Activated CD8-positive, alpha-beta T cell treated with anti-CD3 and anti-CD28 coated beads, Interleukin-2, amount 10 ng/mL, durations not matched to agents 7 days and 5 days (primary cell): ENCODE measurements around the gene HPN. TPM values are rescaled to one million over a fixed set of nuclear protein-coding genes. Genes with fewer than 3 reads are reported as not detected.
A peak's percentile ranks its signal among the peaks of the same experiment; 100 is the strongest.

Experiments
- ATAC-seq: fragments of 150-1000 bp; cut with Tn5 transposase; one replicate; pipeline ENCODE4 v1.10.0; 2021; ENCODE audit warnings: moderate library complexity
- CTCF ChIA-PET: fragments of 350-600 bp; sonication (Branson Sonifier 250); formaldehyde crosslinking; loops from one replicate; lab custom pipeline; 2021; ENCODE audit warnings: antibody characterized with exemption; lab: Charles Lee
- POLR2A ChIA-PET: fragments of 350-600 bp; sonication (Branson Sonifier 250); formaldehyde crosslinking; loops from one replicate; lab custom pipeline; 2021; ENCODE audit warnings: antibody characterized with exemption; lab: Charles Lee
- DNase-seq: peaks from one replicate; pipeline ENCODE4 v3.0.0-alpha.2; 2020
- H3K27ac Mint-ChIP-seq: one replicate; pipeline ENCODE4 v1.8.0; 2021; ENCODE audit warnings: mild to moderate bottlenecking, mixed read lengths
- H3K27me3 Mint-ChIP-seq: one replicate; pipeline ENCODE4 v1.8.0; 2021; ENCODE audit warnings: low read depth, mixed read lengths
- H3K36me3 Mint-ChIP-seq: one replicate; pipeline ENCODE4 v1.8.0; 2021; ENCODE audit warnings: low read depth, mixed read lengths
- H3K4me1 Mint-ChIP-seq: one replicate; pipeline ENCODE4 v1.8.0; 2021; ENCODE audit warnings: low read depth, mixed read lengths
- H3K4me3 Mint-ChIP-seq: one replicate; pipeline ENCODE4 v1.8.0; 2021; ENCODE audit warnings: mild to moderate bottlenecking, mixed read lengths
- H3K9me3 Mint-ChIP-seq: one replicate; pipeline ENCODE4 v1.8.0; 2022; ENCODE audit warnings: mixed read lengths; ENCODE audit not compliant: insufficient read depth
- total RNA-seq, 2 experiments: library from RNA; stranded (reverse); gene quantifications; one replicate each; pipeline ENCODE4 v1.2.3, GENCODE V29; 2021

HPN gene
- total RNA-seq, 2 experiments from 2014 or later, result not detected

DNA sequence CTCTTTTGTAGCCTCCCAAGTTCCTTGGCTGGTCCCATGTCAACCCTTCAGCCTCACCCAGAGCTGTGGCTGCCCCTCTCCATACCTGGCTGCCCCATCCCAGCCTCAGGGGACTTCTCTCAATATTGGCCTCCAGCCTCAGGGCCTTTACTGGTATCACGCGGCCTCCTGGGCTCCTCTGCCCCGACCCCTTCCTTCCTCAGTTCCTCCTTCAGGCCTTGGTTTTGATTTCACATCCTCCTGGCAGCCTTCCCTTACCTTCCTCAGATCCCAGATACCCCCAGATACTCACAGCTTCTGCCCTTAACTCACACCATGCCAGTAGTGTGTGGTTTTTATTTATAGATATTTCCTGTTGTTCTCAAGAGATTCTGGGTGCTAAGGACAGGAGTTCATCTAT lies 24.0 kb upstream of the HPN start:
- Mint-ChIP-seq H3K27ac (peak overlapping the region; percentile 15), H3K4me3 (no peak overlapping the region), H3K4me1 (peaks cover 39% of the 10 kb centered on the region), H3K27me3 (no peaks in the 10 kb centered on the region), H3K36me3 (peaks cover 73% of the 10 kb centered on the region), H3K9me3 (no peaks in the 10 kb centered on the region)
- no peak for ATAC-seq
- CTCF ChIA-PET, result interaction anchor here (1.3 kb wide), 1 partner anchor 27 kb away, joined by 3 read pairs; no protein-coding TSS in a partner anchor
- POLR2A ChIA-PET, result no interaction called here
- no peak for DNase-seq

DNA sequence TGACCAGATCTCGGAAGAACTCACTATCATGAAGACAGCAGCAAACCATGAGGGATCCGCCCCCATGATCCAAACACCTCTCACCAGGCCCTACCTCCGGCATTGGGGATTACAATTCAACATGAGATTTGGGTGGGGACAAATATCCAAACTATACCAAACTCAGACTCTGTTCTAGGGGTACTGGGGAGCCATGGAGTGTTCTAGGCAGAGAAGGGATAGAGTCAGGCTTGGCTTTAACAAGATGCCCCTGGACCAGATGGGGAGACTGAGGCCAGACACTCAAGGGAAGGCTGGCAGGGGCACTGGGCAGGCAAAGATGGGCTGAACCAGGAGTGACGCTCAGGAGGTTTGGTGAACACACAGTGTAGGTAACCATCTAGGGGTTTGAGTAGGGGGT lies 23.1 kb upstream of the HPN start:
- ChIA-PET CTCF (no interaction called here), POLR2A (no interaction called here)
- no peaks in the 10 kb centered on the region for H3K9me3 Mint-ChIP-seq
- H3K4me3 Mint-ChIP-seq, result no peak overlapping the region
- no peak overlapping the region for H3K27ac Mint-ChIP-seq
- H3K27me3 Mint-ChIP-seq, result no peaks in the 10 kb centered on the region
- DNase-seq (no peak), ATAC-seq (no peak)
- H3K4me1 Mint-ChIP-seq, result peaks cover 30% of the 10 kb centered on the region
- peaks cover 68% of the 10 kb centered on the region for H3K36me3 Mint-ChIP-seq

DNA sequence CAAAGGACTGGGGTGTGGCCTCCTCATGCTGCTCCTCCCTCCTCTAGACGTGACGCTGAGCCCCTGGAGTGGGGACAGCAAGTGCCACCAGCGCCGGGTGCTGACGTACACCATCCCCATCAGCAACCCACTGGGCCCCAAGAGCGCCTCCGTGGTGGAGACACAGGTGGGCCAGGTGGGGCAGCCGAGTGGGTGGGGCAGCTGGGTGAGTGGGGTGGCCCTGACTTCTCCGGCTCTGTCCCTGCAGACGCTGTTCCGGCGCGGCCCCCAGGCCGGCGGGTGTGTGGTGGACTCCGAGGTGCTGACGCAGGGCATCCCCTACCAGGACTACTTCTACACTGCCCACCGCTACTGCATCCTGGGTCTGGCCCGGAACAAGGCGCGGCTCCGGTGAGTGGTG lies 22.4 kb upstream of the HPN start:
- Mint-ChIP-seq H3K9me3 (no peaks in the 10 kb centered on the region), H3K4me1 (peaks cover 22% of the 10 kb centered on the region), H3K4me3 (no peak overlapping the region), H3K27ac (no peak overlapping the region), H3K27me3 (no peaks in the 10 kb centered on the region), H3K36me3 (peaks cover 66% of the 10 kb centered on the region)
- POLR2A ChIA-PET, result no interaction called here
- CTCF ChIA-PET, result no interaction called here
- no peak for DNase-seq
- no peak for ATAC-seq

DNA sequence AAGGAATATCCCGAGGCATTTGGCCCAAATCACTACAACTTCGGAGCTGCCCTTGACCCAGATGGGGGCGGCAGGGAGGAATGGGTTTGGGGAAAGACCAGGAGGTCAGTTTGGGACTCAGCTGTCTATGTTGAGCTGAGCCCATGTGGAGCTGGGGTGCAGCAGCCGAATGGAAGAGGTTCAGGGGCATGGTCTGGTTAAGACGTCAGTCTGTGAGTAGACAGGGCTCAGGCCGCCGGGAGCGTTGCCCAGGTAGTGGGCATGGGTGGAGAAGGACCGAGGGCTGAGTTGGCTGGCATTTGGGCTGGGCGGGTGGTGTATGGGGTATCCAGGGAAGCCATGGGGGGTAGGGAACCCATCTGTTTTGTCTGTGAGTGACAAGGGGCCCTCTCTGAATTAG lies 20.5 kb upstream of the HPN start:
- CTCF ChIA-PET, result no interaction called here
- Mint-ChIP-seq H3K4me1 (peaks cover 8% of the 10 kb centered on the region), H3K27me3 (no peaks in the 10 kb centered on the region), H3K4me3 (no peak overlapping the region), H3K27ac (peak overlapping the region; percentile 22), H3K36me3 (peaks cover 59% of the 10 kb centered on the region), H3K9me3 (no peaks in the 10 kb centered on the region)
- POLR2A ChIA-PET, result no interaction called here
- DNase-seq (no peak), ATAC-seq (no peak)

DNA sequence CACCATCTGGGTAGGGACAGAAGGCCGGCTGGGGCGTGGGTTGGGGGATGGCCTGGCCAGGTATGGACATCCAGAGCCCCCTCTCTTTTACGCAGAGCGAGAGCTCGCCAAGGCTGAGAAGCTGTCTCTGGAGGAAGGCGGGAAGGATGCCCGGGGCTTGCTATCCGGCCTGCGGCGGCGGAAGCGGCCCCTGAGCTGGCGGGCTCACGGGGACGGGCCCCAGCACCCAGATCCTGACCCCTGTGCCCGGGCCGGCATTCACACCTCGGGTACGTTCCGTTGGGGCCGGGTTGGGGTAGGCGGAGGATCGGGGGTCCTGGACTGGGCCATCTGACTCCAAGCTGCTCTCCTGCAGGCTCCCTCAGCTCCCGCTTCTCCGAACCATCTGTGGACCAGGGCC lies 19.9 kb upstream of the HPN start:
- ChIA-PET CTCF (no interaction called here), POLR2A (interaction anchor here (0.7 to 1.2 kb wide), 2 partner anchors 25 to 48 kb away, joined by 3 read pairs; no protein-coding TSS in a partner anchor)
- Mint-ChIP-seq H3K36me3 (peaks cover 61% of the 10 kb centered on the region), H3K4me1 (peaks cover 8% of the 10 kb centered on the region), H3K9me3 (no peaks in the 10 kb centered on the region), H3K27ac (no peak overlapping the region), H3K27me3 (no peaks in the 10 kb centered on the region), H3K4me3 (no peak overlapping the region)
- DNase-seq (no peak), ATAC-seq (no peak)

DNA sequence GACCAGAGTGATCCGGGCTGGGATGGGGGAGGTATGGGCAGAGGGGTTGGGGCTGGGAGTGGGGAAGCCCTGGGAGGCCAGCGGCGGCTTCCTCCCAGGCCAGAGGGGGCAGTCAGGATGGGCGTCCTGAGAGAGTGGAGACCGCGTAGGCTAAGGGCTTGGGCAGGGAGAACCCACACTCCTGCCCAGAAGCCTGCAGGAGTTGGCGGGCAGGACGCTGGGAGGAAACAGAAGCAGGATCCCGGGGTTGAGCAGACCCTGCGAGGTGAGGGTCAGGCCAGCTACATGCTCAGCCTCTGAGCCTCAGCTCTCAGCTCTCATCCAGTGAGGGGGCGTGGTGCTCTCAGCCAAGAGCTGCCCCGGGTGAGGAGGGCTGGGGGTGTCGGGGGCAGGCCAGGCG lies 19.1 kb upstream of the HPN start:
- POLR2A ChIA-PET, result interaction anchor here (1.2 kb wide), 1 partner anchor 49 kb away, joined by 3 read pairs; no protein-coding TSS in a partner anchor
- ATAC-seq (peak; percentile 27), DNase-seq (no peak)
- CTCF ChIA-PET, result no interaction called here
- H3K36me3 Mint-ChIP-seq, result peaks cover 62% of the 10 kb centered on the region
- no peaks in the 10 kb centered on the region for H3K9me3 Mint-ChIP-seq
- no peak overlapping the region for H3K4me3 Mint-ChIP-seq
- H3K4me1 Mint-ChIP-seq, result peaks cover 6% of the 10 kb centered on the region
- H3K27ac Mint-ChIP-seq, result no peak overlapping the region
- H3K27me3 Mint-ChIP-seq, result no peaks in the 10 kb centered on the region

DNA sequence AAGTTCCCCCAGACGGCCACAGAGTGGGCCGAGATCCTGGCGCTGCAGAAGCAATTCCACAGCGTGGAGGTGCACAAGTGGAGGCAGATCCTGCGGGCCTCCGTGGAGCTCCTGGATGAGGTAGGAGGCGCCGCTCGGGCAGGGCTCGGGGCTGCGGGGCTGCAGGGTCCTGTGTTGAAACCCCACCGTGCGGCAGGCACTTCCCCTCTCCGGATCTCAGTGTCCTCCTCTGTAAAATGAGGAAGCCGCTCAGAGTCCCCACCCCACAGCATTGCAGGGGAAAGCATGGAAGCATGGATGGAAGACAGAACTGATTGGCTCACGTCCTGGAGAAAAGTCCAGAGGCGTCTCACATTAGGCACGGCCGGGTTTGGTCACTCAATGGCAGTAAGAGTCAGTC lies 18.1 kb upstream of the HPN start:
- Mint-ChIP-seq H3K27me3 (no peaks in the 10 kb centered on the region), H3K27ac (no peak overlapping the region), H3K36me3 (peaks cover 61% of the 10 kb centered on the region), H3K4me1 (peaks cover 4% of the 10 kb centered on the region), H3K9me3 (no peaks in the 10 kb centered on the region), H3K4me3 (no peak overlapping the region)
- ChIA-PET POLR2A (no interaction called here), CTCF (no interaction called here)
- no peak for DNase-seq
- no peak for ATAC-seq

DNA sequence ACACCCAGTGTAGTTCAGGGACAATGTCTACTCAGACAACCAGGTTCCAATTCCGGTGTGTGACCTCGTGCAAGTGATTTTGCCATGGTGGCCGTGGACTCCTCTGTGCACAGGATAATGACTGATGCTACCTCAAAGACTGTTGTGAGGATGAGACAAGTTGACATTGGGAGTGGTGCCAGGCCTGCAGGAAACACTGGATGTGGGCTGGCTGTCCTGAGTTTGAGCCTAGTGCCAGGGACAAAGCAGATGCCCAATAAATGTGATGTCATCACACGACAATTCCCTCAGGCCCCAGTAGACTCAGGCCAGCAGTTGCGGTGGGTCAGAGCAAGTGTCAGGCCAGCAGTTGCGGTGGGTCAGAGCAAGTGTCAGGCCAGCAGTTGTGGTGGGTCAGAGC lies 17.4 kb upstream of the HPN start:
- ChIA-PET CTCF (no interaction called here), POLR2A (no interaction called here)
- ATAC-seq (no peak), DNase-seq (no peak)
- peaks cover 4% of the 10 kb centered on the region for H3K4me1 Mint-ChIP-seq
- no peaks in the 10 kb centered on the region for H3K9me3 Mint-ChIP-seq
- H3K36me3 Mint-ChIP-seq, result peaks cover 58% of the 10 kb centered on the region
- H3K4me3 Mint-ChIP-seq, result no peak overlapping the region
- H3K27ac Mint-ChIP-seq, result no peak overlapping the region
- no peaks in the 10 kb centered on the region for H3K27me3 Mint-ChIP-seq

DNA sequence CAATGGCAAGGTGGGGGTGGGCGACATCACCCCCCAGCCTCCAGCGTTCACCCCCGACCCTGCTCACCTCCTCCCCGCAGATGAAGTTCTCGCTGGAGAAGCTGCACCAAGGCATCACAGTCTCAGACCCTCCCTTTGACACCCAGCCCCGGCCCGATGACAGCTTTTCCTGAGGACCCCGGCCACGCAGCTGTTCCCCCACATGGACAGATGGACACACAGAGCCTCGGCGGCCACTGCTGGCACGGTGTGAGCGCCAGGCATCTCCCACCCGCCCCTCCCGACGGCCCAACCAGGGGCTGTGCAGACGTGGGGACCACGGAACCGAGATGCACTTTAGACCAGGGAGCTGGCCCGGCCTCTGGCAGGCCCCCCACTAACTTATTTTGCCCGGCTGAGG lies 15.6 kb upstream of the HPN start:
- Mint-ChIP-seq H3K9me3 (no peaks in the 10 kb centered on the region), H3K27ac (no peak overlapping the region), H3K4me3 (no peak overlapping the region), H3K4me1 (peaks cover 3% of the 10 kb centered on the region), H3K36me3 (peaks cover 44% of the 10 kb centered on the region), H3K27me3 (peaks cover 5% of the 10 kb centered on the region)
- ChIA-PET CTCF (interaction anchor here (0.8 to 2.1 kb wide), 4 partner anchors 11 to 53 kb away, joined by 3 to 6 read pairs (median 3); no protein-coding TSS in a partner anchor), POLR2A (no interaction called here)
- no peak for ATAC-seq
- DNase-seq, result no peak

DNA sequence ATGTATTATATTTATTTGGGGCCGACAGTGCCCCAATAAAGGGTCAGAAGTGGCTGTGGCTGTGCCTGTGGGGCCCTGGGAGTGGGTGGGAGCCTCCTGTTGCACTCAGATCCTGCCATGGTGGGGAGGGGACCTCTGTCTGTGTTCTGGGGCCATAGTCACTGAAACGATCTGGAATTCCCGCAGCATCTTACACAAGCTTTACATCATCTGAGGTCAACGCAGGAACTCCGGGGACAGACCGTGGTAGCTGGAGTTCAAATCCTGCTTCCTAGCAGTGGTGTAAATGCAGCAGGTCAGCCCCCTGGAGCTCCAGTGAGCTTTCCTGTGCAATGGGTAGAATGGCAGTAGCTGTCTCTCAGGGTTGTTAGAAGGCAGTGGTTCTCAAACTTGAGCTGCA lies 15.1 kb upstream of the HPN start:
- Mint-ChIP-seq H3K36me3 (peaks cover 43% of the 10 kb centered on the region), H3K27ac (no peak overlapping the region), H3K9me3 (no peaks in the 10 kb centered on the region), H3K27me3 (peaks cover 9% of the 10 kb centered on the region), H3K4me3 (no peak overlapping the region), H3K4me1 (peaks cover 7% of the 10 kb centered on the region)
- no peak for DNase-seq
- POLR2A ChIA-PET, result interaction anchor here (2.5 kb wide), 1 partner anchor 12 kb away, joined by 8 read pairs; no protein-coding TSS in a partner anchor
- ATAC-seq, result no peak
- CTCF ChIA-PET, result interaction anchor here (1.0 to 2.1 kb wide), 3 partner anchors 12 to 54 kb away, joined by 3 to 6 read pairs (median 3); no protein-coding TSS in a partner anchor

DNA sequence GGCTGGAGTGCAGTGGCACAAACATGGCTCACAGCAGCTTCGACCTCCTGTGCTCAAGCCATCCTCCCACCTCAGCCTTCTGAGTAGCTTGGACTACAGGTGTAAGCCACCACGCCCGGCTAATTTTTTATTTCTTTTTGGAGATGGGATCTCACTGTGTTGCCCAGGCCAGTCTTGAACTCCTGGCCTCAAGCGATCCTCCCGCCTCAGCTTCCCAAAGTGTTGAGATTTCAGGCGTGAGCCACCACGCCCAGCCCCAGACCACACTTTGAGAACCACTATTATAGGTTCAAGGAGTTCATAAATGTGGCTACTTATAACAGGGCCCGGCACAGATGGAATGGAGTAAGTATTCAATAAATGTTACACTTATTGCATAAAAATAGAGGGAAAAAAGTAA lies 14.5 kb upstream of the HPN start:
- CTCF ChIA-PET, result interaction anchor here (1.0 to 2.1 kb wide), 3 partner anchors 12 to 54 kb away, joined by 3 to 6 read pairs (median 3); no protein-coding TSS in a partner anchor
- Mint-ChIP-seq H3K4me1 (peaks cover 8% of the 10 kb centered on the region), H3K27me3 (peaks cover 15% of the 10 kb centered on the region), H3K27ac (no peak overlapping the region), H3K36me3 (peaks cover 40% of the 10 kb centered on the region), H3K9me3 (no peaks in the 10 kb centered on the region), H3K4me3 (no peak overlapping the region)
- POLR2A ChIA-PET, result interaction anchor here (0.6 to 2.5 kb wide), 3 partner anchors 13 to 114 kb away, joined by 3 to 8 read pairs (median 3); no protein-coding TSS in a partner anchor
- ATAC-seq (no peak), DNase-seq (no peak)

DNA sequence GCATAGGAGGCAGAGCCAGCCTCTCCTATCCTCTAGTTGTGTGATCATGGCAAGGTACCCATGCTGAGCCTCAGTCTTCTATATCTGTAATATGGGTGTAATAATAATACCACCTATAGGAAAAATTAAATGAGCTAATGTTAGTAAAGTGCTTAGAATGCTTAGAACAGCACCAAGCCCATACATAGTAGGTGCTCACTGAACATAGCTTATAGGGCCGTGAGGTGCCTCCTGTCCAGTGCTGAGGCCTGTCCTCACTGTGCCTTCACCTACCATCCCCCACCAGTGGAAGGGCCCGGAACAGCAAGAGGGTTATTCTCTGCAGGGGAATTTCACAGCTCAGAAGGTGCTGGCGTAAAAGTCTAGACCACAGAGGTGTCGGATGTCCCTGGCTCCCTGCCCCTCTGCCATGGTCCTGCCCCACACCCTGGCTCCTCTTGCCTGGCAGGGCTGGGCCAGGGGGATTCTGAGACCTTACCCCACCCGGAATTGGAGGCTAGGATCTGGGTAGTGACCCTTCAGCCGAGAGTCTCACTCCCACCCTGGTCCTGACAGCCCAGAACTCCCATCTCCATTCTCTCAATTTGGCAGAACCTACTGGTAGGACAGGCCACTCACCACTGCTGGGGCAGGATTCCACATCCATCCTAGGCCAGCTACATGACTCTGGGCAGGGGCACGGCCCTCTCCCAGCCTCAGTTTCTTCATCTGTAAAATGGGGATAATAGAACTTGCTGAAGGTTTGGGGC lies 13.5 kb upstream of the HPN start:
- H3K4me3 Mint-ChIP-seq, result no peak overlapping the region
- ChIA-PET POLR2A (interaction anchor here (1.2 to 2.5 kb wide), 3 partner anchors 14 to 113 kb away, joined by 3 to 8 read pairs (median 4); no protein-coding TSS in a partner anchor), CTCF (interaction anchor here (1.3 kb wide), 1 partner anchor 14 kb away, joined by 5 read pairs; no protein-coding TSS in a partner anchor)
- no peaks in the 10 kb centered on the region for H3K9me3 Mint-ChIP-seq
- H3K27ac Mint-ChIP-seq, result no peak overlapping the region
- no peak for DNase-seq
- H3K4me1 Mint-ChIP-seq, result peaks cover 8% of the 10 kb centered on the region
- peaks cover 33% of the 10 kb centered on the region for H3K36me3 Mint-ChIP-seq
- ATAC-seq, result no peak
- H3K27me3 Mint-ChIP-seq, result peaks cover 26% of the 10 kb centered on the region
